ENCODE results near the gene ACAP3. TPM values are rescaled to one million over a fixed set of nuclear protein-coding genes. Genes with fewer than 3 reads are reported as not detected.
A peak's percentile ranks its signal among the peaks of the same experiment; 100 is the strongest.

ACAP3 gene
- total RNA-seq: 10 to 100 TPM; 17.5 to 24.3 TPM

- peak; percentile 73 for ATAC-seq
- Mint-ChIP-seq H3K9me3 (ENCODE audit: low read depth) (no peaks in the 10 kb centered on the region), H3K27me3 (no peaks in the 10 kb centered on the region), H3K27ac (peak within 1 kb of the TSS; percentile 84), H3K36me3 (ENCODE audit: low read depth) (peaks cover under 1% of the 10 kb centered on the region), H3K4me1 (peaks cover 23% of the 10 kb centered on the region), H3K4me3 (peak within 1 kb of the TSS; percentile 80)
- peak; percentile 94 for DNase-seq
- POLR2A ChIA-PET: no interaction called here
- CTCF ChIA-PET: no interaction called here
- intact Hi-C loops (cut with DNase I, micrococcal nuclease): loop anchor here (1.0 to 10.0 kb wide), 22 partner anchors 16 to 1269 kb away; partner anchors contain the start of genes AURKAIP1 (in 2 of the 2), MRPL20 (in 2 of the 2), UBE2J2 (in 2 of the 2) and ATAD3A (in 1 of the 2)
Measured at GRCh38 chr1:1307923-1308755, at the start of gene ACAP3, which contains the start of gene PUSL1. ACAP3 (minus strand) TSS chr1:1307930; CDS start chr1:1307815, 115 bp downstream. PUSL1 (plus strand) TSS chr1:1308597; CDS start chr1:1308644, 47 bp downstream.

- H3K9me3 Mint-ChIP-seq (ENCODE audit: low read depth): no peaks in the 10 kb centered on the region
- intact Hi-C loops (cut with DNase I, micrococcal nuclease): no loop called here
- no peak for DNase-seq
- no peak for ATAC-seq
- peaks cover 18% of the 10 kb centered on the region for H3K27me3 Mint-ChIP-seq
- ChIA-PET POLR2A (interaction anchor here (0.6 kb wide), 1 partner anchor 42 kb away, joined by 3 read pairs; the partner anchor contains the start of gene CCNL2), CTCF (no interaction called here)
- H3K4me1 Mint-ChIP-seq: peaks cover 15% of the 10 kb centered on the region
- H3K36me3 Mint-ChIP-seq (ENCODE audit: low read depth): no peaks in the 10 kb centered on the region
- no peak overlapping the region for H3K27ac Mint-ChIP-seq
- no peak overlapping the region for H3K4me3 Mint-ChIP-seq
Measured at GRCh38 chr1:1356796-1357401, 49.2 kb upstream of the ACAP3 start.

- peaks cover 18% of the 10 kb centered on the region for H3K27me3 Mint-ChIP-seq
- peaks cover 15% of the 10 kb centered on the region for H3K4me1 Mint-ChIP-seq
- CTCF ChIA-PET: no interaction called here
- intact Hi-C loops (cut with DNase I, micrococcal nuclease): no loop called here
- no peaks in the 10 kb centered on the region for H3K9me3 Mint-ChIP-seq (ENCODE audit: low read depth)
- H3K4me3 Mint-ChIP-seq: no peak overlapping the region
- DNase-seq: no peak
- ATAC-seq: no peak
- no peaks in the 10 kb centered on the region for H3K36me3 Mint-ChIP-seq (ENCODE audit: low read depth)
- POLR2A ChIA-PET: no interaction called here
- H3K27ac Mint-ChIP-seq: no peak overlapping the region
Measured at GRCh38 chr1:1356166-1356795, 48.6 kb upstream of the ACAP3 start.

- intact Hi-C loops (cut with DNase I, micrococcal nuclease): no loop called here
- Mint-ChIP-seq H3K27me3 (peaks cover 14% of the 10 kb centered on the region), H3K36me3 (ENCODE audit: low read depth) (no peaks in the 10 kb centered on the region), H3K4me3 (no peak overlapping the region), H3K9me3 (ENCODE audit: low read depth) (no peaks in the 10 kb centered on the region), H3K4me1 (peaks cover 15% of the 10 kb centered on the region), H3K27ac (no peak overlapping the region)
- CTCF ChIA-PET: no interaction called here
- POLR2A ChIA-PET: no interaction called here
- peak; percentile 46 for DNase-seq
- ATAC-seq: peak; percentile 11
Measured at GRCh38 chr1:1355416-1355815, 47.7 kb upstream of the ACAP3 start.

GRCh38 chr1:1354271-1355247, 46.8 kb upstream of the ACAP3 start:
- H3K9me3 Mint-ChIP-seq (ENCODE audit: low read depth): no peaks in the 10 kb centered on the region
- ATAC-seq (no peak), DNase-seq (no peak)
- H3K4me1 Mint-ChIP-seq: peaks cover 13% of the 10 kb centered on the region
- intact Hi-C loops (cut with DNase I, micrococcal nuclease): no loop called here
- H3K27ac Mint-ChIP-seq: no peak overlapping the region
- H3K36me3 Mint-ChIP-seq (ENCODE audit: low read depth): no peaks in the 10 kb centered on the region
- POLR2A ChIA-PET: no interaction called here
- CTCF ChIA-PET: no interaction called here
- peaks cover 14% of the 10 kb centered on the region for H3K27me3 Mint-ChIP-seq
- no peak overlapping the region for H3K4me3 Mint-ChIP-seq

- POLR2A ChIA-PET: no interaction called here
- CTCF ChIA-PET: interaction anchor here (0.8 kb wide), 1 partner anchor 232 kb away, joined by 3 read pairs; no protein-coding TSS in a partner anchor
- ATAC-seq (no peak), DNase-seq (no peak)
- intact Hi-C loops (cut with DNase I, micrococcal nuclease): no loop called here
- no peak overlapping the region for H3K27ac Mint-ChIP-seq
- peaks cover 6% of the 10 kb centered on the region for H3K4me1 Mint-ChIP-seq
- no peaks in the 10 kb centered on the region for H3K9me3 Mint-ChIP-seq (ENCODE audit: low read depth)
- H3K27me3 Mint-ChIP-seq: peaks cover 14% of the 10 kb centered on the region
- no peaks in the 10 kb centered on the region for H3K36me3 Mint-ChIP-seq (ENCODE audit: low read depth)
- H3K4me3 Mint-ChIP-seq: no peak overlapping the region
Measured at GRCh38 chr1:1353389-1354151, 45.8 kb upstream of the ACAP3 start.

GRCh38 chr1:1352786-1353388, 45.2 kb upstream of the ACAP3 start:
- no peak for ATAC-seq
- H3K4me1 Mint-ChIP-seq: peaks cover 6% of the 10 kb centered on the region
- DNase-seq: no peak
- peaks cover 14% of the 10 kb centered on the region for H3K27me3 Mint-ChIP-seq
- no peak overlapping the region for H3K27ac Mint-ChIP-seq
- CTCF ChIA-PET: interaction anchor here (1.6 kb wide), 1 partner anchor 18 kb away, joined by 4 read pairs; no protein-coding TSS in a partner anchor
- no peaks in the 10 kb centered on the region for H3K9me3 Mint-ChIP-seq (ENCODE audit: low read depth)
- intact Hi-C loops (cut with DNase I, micrococcal nuclease): no loop called here
- H3K36me3 Mint-ChIP-seq (ENCODE audit: low read depth): no peaks in the 10 kb centered on the region
- POLR2A ChIA-PET: no interaction called here
- H3K4me3 Mint-ChIP-seq: no peak overlapping the region

GRCh38 chr1:1351511-1352427, 44.0 kb upstream of the ACAP3 start:
- no peaks in the 10 kb centered on the region for H3K9me3 Mint-ChIP-seq (ENCODE audit: low read depth)
- ChIA-PET POLR2A (no interaction called here), CTCF (interaction anchor here (0.9 to 1.6 kb wide), 2 partner anchors 14 to 20 kb away, joined by 3 to 4 read pairs; no protein-coding TSS in a partner anchor)
- no peaks in the 10 kb centered on the region for H3K36me3 Mint-ChIP-seq (ENCODE audit: low read depth)
- DNase-seq (no peak), ATAC-seq (no peak)
- peaks cover 11% of the 10 kb centered on the region for H3K27me3 Mint-ChIP-seq
- intact Hi-C loops (cut with DNase I, micrococcal nuclease): no loop called here
- peaks cover 16% of the 10 kb centered on the region for H3K4me1 Mint-ChIP-seq
- H3K27ac Mint-ChIP-seq: no peak overlapping the region
- H3K4me3 Mint-ChIP-seq: peak overlapping the region; percentile 51

- CTCF ChIA-PET: no interaction called here
- Mint-ChIP-seq H3K9me3 (ENCODE audit: low read depth) (no peaks in the 10 kb centered on the region), H3K27me3 (peaks cover 11% of the 10 kb centered on the region), H3K4me3 (peak within 1 kb of the TSS; percentile 74), H3K36me3 (ENCODE audit: low read depth) (no peaks in the 10 kb centered on the region), H3K4me1 (peaks cover 25% of the 10 kb centered on the region), H3K27ac (no peak within 1 kb of the TSS)
- ATAC-seq (peak; percentile 71), DNase-seq (peak; percentile 81)
- POLR2A ChIA-PET: no interaction called here
- intact Hi-C loops (cut with DNase I, micrococcal nuclease): loop anchor here in 1 of 2 experiments (1.0 to 2.0 kb wide), 12 partner anchors 25 to 290 kb away; partner anchors contain the start of genes ATAD3B, AURKAIP1, B3GALT6 and C1orf159
Measured at GRCh38 chr1:1349256-1350012, 41.7 kb upstream of the ACAP3 start, which contains the start of gene DVL1. DVL1 (minus strand) TSS chr1:1349418; CDS start chr1:1349065, 353 bp downstream.

Data from activated CD4-positive, alpha-beta T cell treated with anti-CD3 and anti-CD28 coated beads for 36 hours (primary cell).